DLD1 (cell line): ENCODE results near the gene DOCK2.
"Not testable (repeated sequence)": the region's sequence is repeated elsewhere in the genome, so short reads cannot be mapped to it uniquely, and the experiment has no call there.

Experiments
- in situ Hi-C: cut with HindIII; loops from 2 replicates; pipeline ENCODE4 v1.10.0; 2017; ENCODE audit warnings: low sequenced_read_pairs

The DOCK2 gene

DNA sequence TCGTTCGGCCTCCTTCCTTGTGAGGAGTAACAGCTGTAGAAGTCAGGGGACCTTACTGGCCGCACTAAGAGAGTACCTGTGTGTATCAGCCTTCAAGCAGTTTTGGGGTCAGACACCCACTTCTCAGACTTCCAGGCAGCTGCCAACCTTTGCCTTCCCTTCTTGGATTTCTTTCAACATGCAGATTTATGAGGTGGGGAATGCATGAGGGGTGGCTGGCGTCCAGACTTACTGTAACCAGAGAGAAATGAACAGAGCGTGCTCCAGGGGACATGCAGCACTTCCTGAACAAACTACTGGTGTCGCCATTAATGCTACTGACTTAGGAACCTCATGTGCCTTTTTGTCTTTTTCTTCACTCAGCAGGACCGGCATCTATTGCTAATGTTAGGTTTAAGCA, 296.5 kb downstream of the DOCK2 start:
- in situ Hi-C loops = no loop called here

DNA sequence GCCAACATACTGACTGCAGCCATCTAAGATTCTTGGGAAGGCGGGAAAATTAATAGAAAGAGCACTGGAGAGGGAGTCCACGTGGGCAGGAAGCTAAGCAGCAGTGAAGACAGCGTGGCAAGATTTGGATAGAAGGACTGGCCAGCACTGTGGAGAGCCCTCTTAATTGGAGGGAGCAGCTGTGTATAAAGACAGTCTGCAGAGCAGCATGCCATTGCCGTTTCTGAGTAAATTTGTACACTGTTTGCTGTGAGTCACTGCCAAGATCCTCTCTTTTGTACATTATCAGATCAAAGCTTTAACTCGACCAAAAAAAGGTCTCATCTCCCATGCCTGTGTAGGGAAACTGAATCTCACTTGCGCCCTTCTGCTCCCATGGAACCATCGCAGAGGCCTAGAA, 297.9 kb downstream of the DOCK2 start:
- in situ Hi-C loops = no loop called here

DNA sequence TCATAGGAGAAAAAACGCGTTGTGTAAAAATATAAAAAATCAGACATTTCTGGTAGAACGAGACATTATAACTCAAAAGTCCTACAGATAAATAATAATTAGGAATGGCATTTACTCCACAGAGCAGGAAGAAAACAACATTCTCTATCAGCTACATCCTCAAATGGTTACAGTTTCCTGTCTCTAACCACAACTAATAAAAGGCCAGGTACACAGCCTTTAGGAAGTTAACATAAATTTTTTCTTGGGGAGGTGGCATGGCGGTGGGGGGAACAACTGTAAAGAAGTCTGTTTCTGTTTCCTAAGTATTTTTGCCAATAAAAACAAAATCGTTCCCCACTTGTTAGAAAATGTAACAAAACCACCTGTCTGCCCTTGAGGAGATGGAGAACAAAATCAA, 298.7 kb downstream of the DOCK2 start:
- in situ Hi-C loops = no loop called here

DNA sequence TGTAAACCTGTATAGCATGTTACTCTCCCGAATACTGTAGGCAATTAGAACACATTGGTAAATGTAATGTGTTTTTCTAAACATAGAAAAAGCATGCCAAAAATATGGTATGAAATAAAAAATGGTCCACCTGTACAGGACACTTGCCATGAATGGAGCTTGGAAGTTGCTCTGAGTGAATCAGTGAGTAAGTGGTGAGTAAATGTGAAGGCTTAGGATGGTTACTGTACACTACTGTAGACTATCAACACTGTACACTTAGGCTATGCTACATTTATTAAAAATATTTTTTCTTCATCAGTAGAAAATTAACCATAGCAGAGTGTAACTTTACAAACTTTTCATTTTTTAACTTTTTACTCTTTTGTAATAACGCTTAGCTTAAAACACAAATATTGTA, 301.4 kb downstream of the DOCK2 start:
- in situ Hi-C loops = no loop called here

DNA sequence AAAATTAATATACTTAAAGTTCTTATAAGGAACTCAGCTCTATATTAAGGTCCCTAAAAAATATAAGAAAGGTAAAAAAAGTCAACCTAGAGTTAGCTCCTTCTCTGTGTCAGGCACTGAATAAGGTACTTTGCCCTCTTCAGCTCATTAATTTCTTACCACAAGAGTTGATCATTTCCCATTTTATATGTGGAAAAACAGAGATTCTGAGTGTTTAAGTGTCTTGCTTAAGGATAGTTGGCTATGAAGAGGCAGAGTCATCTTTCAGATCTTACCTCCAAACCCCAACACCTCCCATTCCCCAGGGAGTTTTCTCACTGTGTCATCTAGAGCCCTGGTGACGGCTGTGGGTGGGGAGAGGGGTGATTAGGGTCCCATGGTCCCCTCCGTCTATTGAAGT, 302.7 kb downstream of the DOCK2 start:
- in situ Hi-C loops = no loop called here

DNA sequence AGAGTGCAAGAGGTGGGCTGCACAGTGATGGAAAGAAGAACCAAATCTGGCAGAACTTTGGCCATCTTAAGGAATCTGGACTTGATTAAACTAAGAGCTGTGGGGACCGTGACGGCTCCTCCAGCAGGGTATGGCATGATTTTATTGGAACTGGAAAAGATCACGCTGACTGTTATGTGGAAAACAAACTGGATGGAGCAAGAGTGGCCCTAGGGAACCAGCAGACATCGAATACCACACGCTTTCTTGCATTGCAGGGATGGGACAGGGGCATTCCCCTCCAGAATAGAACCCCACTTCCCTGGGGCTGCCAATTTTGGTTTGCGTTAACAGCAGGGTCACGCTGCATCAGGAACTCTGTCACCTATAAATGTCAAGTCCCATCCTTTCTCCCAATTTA, 304.5 kb downstream of the DOCK2 start:
- in situ Hi-C loops = no loop called here

DNA sequence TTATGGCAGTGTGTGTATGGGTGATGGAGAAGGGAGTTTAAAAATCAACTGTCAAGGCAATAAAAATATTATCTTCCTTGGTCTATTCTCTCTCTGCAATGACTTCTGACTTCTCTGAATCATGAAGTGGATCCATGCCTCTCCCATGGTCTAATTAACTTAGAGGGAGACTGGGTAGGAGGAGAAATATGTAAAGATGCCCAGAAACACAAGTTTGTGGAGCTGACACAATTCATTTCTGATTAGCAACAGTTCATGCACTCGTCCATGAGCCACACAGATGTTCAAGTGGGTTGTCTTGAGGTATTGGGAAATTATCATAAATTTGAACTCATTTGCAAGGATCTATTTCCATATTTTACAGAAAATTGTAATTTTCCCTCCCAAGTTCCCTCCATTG, 305.1 kb downstream of the DOCK2 start:
- in situ Hi-C loops = no loop called here

DNA sequence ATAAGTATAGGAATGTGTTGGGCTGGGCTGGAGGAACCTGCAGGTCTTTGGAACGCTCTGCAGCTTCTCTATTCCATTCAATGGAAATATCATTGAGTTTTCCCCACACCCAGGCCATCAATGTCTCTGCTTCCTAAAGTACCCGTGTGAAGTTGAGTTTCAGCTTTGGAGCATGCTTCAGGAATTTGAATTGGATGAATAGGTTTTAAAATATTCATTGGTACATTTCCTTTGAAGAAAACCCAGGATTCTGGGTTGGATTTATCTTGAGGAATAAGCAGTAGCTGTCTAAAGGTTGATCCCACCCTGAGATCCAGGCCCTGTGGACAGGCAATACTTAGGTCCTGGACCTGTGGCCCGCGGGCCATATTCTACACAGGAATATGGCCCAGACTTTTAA, 306.0 kb downstream of the DOCK2 start:
- in situ Hi-C loops = no loop called here

DNA sequence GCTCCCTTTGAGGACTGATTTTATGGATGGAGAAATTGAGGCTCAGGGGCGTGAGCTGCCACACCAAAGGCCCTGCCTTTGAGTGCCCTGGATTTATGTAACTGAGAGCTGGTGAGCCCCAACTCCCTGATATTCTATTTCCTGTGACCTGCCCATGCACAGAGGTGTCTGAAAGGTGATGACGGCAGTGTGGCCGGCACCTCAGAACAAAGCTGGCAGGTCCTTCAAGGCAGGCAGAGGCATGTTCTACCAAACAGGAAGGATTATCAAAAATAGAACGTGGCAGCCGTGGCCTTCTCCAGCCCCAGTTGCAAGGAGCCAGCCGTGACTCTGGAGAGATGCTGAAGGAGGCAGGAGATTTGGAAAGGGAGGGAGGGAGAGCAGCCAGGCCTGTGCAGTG, 307.0 kb downstream of the DOCK2 start:
- in situ Hi-C loops = no loop called here

DNA sequence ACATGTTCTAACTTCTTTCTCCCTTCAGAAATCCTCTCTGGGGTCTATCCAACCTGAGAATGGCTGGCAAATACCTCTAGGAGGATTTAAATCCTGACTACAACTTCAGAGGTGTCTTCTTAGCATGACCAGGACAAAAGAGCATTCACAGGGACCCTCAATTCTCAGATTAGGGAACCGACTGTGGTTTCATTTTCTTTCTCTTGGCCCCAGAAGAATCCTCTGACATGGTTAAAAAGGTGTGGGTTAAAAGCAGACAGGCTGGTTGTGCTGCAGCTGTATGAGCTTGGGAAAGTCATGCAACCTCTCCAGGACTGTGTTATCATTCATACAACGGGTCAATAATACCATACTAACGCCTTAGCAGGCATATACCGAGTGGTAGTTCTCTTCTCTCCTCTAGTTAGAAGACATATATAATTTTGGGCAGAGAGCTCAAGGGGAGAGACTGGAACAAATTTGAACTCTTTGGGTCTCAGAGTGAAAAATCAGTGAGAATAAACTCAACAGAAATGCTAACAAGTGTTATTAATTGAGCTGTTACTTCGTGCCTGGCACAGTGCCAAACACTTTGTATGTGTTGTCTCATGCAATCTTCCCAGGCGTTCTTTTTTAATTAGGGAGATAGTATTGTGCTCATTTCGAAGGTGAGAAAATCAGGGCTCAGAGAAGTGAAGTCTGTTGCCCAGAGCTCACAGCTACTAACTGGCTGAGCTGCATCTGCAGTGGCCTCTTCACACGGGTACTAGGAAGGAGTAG, 308.0 kb downstream of the DOCK2 start:
- in situ Hi-C loops = no loop called here

DNA sequence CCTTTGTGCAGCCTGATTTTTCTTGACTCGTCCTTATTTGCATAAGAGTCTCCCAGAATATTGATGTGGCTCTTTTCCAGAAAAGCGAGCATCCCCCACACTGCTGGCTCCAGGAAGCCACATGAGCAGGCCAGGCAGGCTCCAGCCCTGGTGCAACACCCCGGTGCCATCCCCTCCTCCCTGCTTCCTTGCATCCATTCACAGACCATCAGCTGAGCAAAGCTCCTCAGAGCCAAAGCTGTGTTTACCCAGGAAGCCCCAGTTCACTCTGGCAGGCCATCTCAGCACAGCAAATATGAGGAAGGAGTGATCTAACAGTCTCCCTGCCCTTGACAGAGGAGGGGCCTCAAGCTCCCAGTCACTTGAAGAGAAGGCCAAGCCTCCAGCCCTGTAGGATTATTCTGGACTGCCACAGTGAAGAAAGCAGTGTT, 308.8 kb downstream of the DOCK2 start:
- in situ Hi-C loops = no loop called here

DNA sequence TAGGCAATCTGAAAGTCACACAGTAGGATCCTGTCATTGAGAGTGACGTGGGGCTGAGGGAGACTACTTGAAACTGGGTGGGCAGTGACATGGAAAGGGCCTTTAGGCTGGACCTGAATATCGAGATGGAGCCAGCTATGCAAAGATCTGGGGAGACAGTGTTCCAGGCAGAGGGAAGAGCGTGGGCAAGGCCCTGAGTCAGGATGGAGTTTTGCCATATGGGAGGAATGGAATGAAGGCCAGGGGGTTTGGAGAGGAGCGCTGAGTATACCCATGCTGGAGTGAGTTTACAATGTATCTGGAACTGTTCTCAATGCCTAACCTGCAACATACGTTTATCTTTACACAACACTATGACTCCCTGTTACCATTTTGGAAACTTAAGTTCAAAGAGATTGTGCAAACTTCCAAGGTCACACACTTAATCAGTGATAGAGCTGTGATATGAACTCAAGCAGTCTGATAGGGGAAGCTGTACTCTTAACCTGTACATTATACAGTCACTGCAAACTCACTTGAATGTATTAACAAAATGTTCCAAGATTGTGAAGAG, 309.7 kb downstream of the DOCK2 start:
- in situ Hi-C loops = no loop called here

DNA sequence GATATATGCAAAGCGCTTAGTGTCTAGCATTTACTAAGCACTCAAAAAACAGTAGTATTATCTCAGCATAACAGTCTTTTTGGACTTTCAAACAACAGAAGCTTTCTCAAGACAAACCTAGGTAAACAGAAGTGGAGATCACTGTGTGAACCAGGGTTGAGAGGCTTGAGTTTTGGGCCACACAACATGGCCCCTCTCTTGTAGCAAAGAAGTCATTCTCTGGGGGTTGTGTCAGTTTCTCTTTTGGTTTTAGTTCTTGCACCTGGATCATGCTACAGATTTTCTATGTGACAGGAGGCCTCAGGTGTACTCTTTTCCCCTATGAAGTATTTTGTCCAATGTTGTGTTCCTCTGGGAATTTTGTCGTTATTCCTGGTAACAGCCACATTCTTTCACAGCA, 313.3 kb downstream of the DOCK2 start:
- in situ Hi-C loops = no loop called here

DNA sequence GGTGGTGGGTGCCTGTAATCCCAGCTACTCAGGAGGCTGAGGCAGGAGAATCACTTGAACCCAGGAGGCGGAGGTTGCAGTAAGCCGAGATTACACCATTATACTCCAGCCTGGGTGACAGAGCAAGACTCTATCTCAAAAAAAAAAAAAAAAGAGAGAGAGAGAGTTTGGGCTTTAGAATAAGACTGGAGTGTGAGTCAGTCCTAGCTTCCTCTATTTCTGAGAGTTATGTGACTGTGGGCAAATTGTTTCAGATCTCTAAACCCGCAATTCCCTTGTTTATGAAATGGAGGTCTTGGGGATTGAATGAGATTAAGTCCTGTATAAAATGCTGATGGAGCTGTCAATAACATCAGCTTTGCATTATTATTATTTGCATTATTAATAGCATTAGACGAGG, 316.1 kb downstream of the DOCK2 start:
- in situ Hi-C loops = not testable (repeated sequence)

DNA sequence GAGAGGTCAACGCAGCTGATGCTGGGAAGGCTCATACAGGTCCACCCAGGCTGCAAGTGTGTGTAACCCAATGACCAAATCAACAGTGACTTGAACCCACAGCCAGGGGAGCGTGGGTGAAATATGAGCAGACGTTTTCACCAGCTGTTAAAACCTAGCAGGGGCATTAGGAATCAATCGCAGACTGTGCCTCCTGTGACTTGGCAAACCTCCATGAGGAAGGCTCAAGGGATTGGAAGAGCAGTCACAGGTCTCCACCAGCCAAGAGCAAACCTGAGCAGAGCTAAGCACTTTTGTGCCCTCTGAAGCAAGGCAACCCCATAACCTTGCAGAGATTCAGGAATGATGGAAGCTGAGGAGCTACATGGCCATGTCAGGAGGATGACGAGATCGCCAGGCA, 317.7 kb downstream of the DOCK2 start:
- in situ Hi-C loops = no loop called here

DNA sequence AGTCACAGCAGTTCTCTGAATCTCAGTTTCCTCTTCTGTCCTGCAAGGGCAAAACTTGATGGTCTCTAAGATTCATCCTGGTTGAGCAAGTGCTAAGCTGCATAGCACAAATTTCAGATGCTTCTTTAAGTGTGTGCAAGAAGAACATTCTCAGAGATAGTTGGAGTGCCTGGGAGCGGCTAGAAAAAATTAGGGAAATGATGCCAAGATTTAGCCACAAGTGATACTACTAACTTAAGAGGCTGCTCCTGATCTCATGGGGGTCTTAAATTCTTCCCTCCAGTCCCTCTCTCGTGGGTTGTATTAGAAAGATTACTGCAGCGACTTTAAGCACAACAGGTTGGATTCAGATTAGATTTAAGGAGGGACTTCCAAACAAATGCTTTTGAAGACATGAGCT, 319.1 kb downstream of the DOCK2 start:
- in situ Hi-C loops = no loop called here

DNA sequence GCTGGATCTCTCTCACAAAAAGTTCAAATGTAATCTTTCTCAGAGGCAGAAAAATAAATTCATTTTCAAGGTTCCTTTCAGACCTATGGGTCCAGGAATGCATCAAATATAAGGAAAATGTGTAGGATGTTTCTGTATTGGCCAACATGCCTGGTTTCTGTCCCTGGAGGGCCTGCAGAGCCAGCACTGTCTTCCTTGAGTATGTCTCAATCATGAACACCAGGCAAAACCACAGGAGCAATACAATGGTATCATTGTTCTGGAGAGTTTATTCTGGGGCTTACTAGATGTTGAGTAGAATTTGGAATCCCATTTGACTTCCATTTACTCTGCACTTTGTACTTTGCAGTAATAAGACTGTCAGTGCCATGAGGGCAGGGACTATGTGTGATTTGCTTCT, 319.7 kb downstream of the DOCK2 start:
- in situ Hi-C loops = no loop called here

DNA sequence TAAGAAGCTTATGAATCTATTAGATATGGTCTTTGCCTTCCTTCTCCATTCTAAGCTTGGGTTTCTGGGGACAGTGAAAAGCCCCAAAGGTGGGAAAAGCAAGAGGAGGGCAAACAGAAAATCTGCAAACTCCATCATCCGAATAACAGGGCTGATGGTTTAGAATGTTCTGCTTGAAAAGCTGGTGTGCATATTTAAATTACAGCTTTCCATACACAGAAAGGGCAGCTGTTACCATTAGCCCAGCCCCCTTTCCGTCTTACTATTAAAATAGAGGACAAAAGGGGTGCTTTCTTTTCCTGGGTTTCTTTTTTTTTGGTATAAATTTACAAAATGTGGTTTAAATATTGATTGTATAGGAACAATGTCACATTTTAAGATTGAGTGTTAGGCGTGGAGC, 321.2 kb downstream of the DOCK2 start:
- in situ Hi-C loops = no loop called here

DNA sequence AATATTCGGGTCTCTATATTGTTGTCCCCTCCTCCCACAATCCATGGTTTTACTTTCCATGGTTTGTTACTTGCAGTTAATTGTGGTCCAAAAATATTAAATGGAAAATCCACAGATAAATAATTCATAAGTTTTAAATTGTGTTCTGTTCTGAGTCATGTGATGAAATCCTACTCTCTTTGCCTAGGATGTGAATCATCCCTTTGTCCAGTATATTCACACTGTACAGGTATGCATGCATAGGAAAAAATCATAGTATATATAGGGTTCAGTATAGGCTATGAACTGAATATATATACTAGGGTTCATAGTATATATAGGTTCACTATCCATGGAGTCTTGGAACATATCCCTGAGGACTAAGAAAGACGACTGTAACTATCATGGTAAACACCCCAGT, 323.6 kb downstream of the DOCK2 start:
- in situ Hi-C loops = no loop called here

DNA sequence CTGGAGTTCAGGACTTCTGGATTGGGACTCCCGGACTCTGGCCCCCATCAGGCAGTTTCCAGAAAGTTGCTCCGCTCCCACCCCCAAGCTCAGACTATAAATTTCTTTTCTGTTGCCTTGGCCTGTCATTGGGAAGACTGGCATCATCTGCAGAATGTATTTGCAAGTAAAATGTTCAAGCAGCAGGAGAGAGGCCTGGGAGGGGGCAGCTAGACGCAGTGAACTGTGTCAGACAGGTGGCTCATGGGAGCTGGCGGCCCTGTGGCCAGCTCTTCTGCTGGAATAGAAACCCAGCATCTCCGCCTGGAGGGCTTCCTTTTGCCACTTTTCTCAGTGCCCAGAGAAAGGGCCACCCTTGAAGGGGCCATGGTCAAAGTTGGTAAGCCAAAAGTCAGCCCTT, 327.2 kb downstream of the DOCK2 start:
- in situ Hi-C loops = no loop called here

DNA sequence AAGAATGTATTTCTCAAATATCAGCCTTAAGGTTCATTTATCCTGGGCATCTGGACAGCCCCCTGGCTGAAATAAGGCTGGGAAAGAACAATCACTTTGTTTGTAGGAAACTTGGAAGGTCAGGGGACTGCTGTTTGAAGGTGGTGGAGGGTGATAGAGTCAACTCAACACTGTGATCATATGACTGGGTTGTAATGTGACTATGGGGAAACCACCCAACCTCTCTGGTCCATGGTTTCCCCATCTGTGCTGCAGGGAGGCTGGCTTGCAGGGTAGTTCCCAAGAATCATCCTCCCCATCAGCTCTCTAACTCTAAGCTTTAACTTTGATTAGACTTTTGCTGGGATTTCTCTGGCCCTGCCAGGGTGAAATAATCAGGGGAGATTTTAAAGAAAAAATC, 333.3 kb downstream of the DOCK2 start:
- in situ Hi-C loops = no loop called here

DNA sequence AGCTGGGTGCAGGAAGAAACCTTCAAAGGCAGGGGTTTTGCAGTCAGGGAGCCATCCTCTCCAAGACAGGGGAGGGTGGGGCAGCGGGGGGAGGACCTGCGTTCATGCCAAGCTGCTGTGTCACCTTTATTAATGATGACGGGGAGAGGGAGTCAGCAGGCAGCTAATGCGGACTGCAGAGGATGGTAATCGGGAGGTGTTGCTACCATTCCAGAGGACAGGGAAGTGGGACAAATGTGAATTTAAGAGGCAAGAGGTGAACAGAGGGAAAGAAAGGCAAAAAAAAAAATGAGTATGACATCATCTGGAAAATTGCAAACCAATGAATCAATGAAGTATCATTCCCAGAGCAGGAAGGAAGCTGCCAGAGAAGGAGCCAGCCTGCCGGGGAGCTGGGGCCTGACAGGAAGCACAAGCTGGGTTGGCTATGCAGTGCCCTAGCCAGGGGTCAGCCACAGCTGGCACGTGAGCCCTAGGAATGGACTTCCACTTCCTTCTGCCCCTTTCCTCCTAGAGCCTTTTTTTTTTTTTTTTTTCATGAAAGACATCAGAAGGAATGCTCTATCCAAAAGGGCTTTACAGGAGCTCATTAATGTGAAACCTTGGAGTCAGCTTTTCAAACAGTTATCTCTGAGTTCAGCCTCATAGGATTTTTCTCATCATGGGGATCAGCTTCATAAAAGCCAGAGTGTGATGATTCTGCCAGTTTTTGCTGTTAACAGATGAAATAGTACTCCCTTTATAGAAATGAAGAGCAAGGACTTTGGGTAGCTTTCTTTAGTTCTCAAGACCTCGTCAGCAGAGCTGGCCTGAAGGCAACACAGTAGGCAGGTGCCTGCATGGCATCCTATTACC, 334.1 kb downstream of the DOCK2 start:
- in situ Hi-C loops = no loop called here
